Measurements from ENCODE around the gene FZD7. TPM values are rescaled to one million over a fixed set of nuclear protein-coding genes. Genes with fewer than 3 reads are reported as not detected.

Gene FZD7
- total and polyA plus RNA-seq, 8 donors: 11.1 to 43.1 (median 38.0) TPM

GRCh38 chr2:202034249-202035088 lies 814 bp downstream of the FZD7 start:
- intact Hi-C loops (cut with DNase I): loop anchor here in 1 of 2 donors (10.0 kb wide), 1 partner anchor 140 kb away; no protein-coding TSS in a partner anchor
- peak; percentile 1 for ATAC-seq
- DNase-seq: peak in 1 of 4 donors; percentile 82

GRCh38 chr2:202035089-202035940 lies 1.7 kb downstream of the FZD7 start:
- ATAC-seq: peak; percentile 8
- H3K27me3 ChIP-seq: peaks cover 11 to 94% of the 10 kb centered on the region in 2 donors
- H3K27ac ChIP-seq: no peak overlapping the region
- peak overlapping the region; percentile 61 for H3K4me3 ChIP-seq
- intact Hi-C loops (cut with DNase I): loop anchor here in 1 of 2 donors (10.0 kb wide), 1 partner anchor 139 kb away; no protein-coding TSS in a partner anchor
- peak in 3 of 4 donors; percentile 59 to 85 (median 82) for DNase-seq
- TF ChIP-seq CTCF (IDR thresholded peaks at IDR 0.05): peak; percentile 31 to 50
- H3K4me1 ChIP-seq: peaks cover 9 to 32% of the 10 kb centered on the region in 2 donors
- no peaks in the 10 kb centered on the region for H3K9me3 ChIP-seq
- H3K36me3 ChIP-seq: no peaks in the 10 kb centered on the region

More at GRCh38 chr2:202034249-202035088, 814 bp downstream of the FZD7 start:
- peaks cover 9 to 28% of the 10 kb centered on the region in 2 donors for H3K4me1 ChIP-seq
- peak overlapping the region; percentile 61 for H3K4me3 ChIP-seq
- no peak for TF ChIP-seq CTCF (IDR thresholded peaks at IDR 0.05)
- H3K9me3 ChIP-seq: no peaks in the 10 kb centered on the region
- peak overlapping the region; percentile 77 to 94 for H3K27ac ChIP-seq
- peaks cover 11 to 87% of the 10 kb centered on the region in 2 donors for H3K27me3 ChIP-seq
- no peaks in the 10 kb centered on the region for H3K36me3 ChIP-seq

GRCh38 chr2:202035941-202036372 lies 2.3 kb downstream of the FZD7 start:
- intact Hi-C loops (cut with DNase I): loop anchor here in 1 of 2 donors (10.0 kb wide), 1 partner anchor 139 kb away; no protein-coding TSS in a partner anchor
- Histone ChIP-seq H3K27ac (no peak overlapping the region), H3K36me3 (no peaks in the 10 kb centered on the region), H3K27me3 (peaks cover 11 to 97% of the 10 kb centered on the region in 2 donors), H3K9me3 (no peaks in the 10 kb centered on the region), H3K4me3 (peak overlapping the region; percentile 61), H3K4me1 (peaks cover 9 to 32% of the 10 kb centered on the region in 2 donors)
- no peak for TF ChIP-seq CTCF (IDR thresholded peaks at IDR 0.05)
- DNase-seq: peak in 1 of 4 donors; percentile 75
- ATAC-seq: no peak

- Histone ChIP-seq H3K36me3 (no peaks in the 10 kb centered on the region), H3K27me3 (peaks cover 8 to 93% of the 10 kb centered on the region in 2 donors), H3K4me3 (peak overlapping the region; percentile 61), H3K27ac (no peak overlapping the region), H3K4me1 (peaks cover 9 to 32% of the 10 kb centered on the region in 2 donors), H3K9me3 (no peaks in the 10 kb centered on the region)
- ATAC-seq (no peak), DNase-seq (no peak)
- intact Hi-C loops (cut with DNase I): loop anchor here in 1 of 2 donors (10.0 kb wide), 1 partner anchor 138 kb away; no protein-coding TSS in a partner anchor
- TF ChIP-seq CTCF (IDR thresholded peaks at IDR 0.05): no peak
Measured at GRCh38 chr2:202036601-202037037, 3.0 kb downstream of the FZD7 start.
